GM21367 (cell line): Measurements from ENCODE around the gene ARPC5L.

Experiments
- ATAC-seq: cut with Tn5 transposase; IDR thresholded peaks from one replicate; pipeline ENCODE4 v1.9.1; 2021; ENCODE audit not compliant: unreplicated experiment

ARPC5L gene

GRCh38 chr9:124863371-124863871 lies 1.5 kb downstream of the ARPC5L start:
- no peak for ATAC-seq

- ATAC-seq, result peak; percentile 53
These were observed 6.9 kb downstream of the ARPC5L start for GRCh38 chr9:124868511-124869465.

DNA sequence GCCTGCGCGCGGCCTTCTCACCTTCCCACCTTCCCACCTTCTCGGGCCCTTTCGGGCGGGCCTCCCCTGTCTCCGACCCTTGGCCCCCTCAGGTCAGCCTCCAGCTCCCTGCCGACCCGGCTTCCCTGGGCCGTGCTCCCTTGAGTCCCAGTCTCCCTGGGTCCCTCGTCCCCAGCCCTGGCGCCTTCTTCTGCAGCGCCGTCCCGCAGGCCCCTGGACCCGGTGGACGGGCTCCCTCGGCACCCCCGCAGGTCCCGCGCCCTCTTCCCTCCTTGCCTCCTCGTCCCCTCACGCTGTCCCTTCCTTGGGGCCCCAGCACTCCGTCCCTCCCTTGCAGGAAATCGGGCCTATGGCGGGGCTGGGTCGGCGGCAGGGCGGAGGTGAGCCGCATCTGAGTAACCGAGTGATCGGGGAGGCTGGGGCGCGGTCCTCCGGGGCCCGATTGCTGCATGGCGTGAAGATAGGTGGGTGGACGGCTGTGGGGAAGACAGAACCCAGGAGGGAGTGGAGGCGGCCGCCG lies 7.6 kb downstream of the ARPC5L start:
- ATAC-seq, result peak; percentile 1

DNA sequence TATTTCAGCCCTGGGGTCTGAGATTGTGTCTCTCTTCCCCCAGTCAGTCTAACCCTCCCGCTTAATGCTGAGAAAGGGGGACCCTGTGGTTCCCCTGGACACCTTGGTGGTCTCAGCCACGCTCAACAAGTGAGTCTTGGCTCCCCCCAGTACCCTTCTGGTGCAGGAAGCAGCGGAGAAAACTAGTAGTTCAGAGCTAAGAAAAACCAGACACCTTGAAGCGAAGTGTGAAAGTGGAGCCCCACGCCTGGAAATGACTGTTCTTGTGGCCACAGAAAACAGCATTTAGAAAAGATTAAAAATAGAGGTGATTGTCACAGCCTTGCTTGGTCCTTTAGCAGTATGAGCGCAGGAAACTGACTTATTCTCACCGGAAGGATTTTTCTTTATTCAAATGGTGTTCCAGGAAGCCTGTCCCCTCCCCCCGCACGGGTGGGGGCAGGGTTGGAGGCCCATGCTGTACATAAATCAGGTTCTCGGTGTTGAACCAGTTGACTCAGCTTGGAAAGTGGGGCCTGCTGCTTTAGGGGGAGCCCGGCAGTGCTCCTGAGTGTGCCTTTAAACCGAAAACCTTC lies 8.1 kb downstream of the ARPC5L start:
- ATAC-seq, result peak; percentile 30

DNA sequence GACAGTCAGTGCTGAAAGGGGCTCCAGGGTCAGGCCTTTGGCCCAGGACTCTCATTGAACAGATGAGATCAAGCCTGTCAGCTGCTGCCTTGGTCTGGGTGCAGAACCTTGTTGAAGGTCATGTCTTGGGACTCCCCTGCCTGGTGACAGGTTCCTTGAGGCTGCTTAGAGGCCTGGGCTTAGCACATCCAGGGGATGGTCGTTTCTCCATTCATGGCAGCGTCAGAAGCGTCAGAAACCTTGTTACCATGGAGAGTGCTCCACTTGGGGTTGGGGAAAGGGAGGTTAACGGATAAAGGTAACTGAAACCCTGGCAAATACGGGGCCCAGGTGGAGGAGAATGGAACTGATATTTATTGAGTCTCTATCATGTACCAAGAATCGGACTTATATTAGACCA lies 8.8 kb downstream of the ARPC5L start:
- ATAC-seq, result no peak

DNA sequence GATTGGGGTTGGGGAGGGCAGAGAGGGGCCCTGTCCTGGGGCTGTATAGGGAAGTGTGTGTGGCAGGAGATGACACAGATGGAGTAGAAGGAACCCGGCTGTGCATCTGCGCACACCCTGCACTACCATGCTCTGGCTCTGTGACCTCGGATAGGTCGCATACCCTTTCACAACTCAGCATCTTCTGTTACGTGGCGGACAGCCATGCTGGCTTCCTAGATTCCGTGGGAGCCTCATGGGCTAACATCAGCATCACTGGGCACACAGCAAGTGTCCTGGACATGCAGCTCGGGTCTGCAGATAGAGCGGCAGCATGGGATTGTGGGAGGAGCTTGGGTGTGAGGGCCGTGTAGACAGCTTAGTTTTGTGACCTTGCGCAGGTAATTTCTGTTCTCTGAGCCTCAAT lies 9.2 kb downstream of the ARPC5L start:
- no peak for ATAC-seq

DNA sequence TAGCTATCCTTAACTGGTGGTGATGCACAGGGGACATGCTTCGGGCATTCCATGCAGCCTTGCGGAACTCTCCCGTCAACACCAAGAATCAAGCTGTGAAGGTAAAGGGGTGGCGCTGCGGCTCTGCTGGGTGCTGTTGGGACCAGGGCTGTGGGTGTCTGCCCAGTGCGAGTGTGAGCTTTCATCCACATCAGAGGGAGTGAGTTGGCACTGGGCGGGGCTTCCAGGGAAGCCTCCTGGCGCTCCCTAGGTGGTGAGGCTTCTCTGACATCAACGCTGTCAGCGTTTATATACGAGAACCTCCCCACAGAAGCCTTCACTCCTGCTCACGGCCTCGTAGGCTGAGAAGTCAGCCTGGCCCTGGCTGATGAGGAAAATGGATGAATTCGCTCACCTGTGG lies 11.7 kb downstream of the ARPC5L start:
- ATAC-seq, result no peak

GRCh38 chr9:124875501-124875900 lies 13.6 kb downstream of the ARPC5L start:
- ATAC-seq, result no peak

- no peak for ATAC-seq
These were observed 15.3 kb downstream of the ARPC5L start for GRCh38 chr9:124877021-124877782.

GRCh38 chr9:124878021-124878420 lies 16.1 kb downstream of the ARPC5L start:
- ATAC-seq, result no peak

DNA sequence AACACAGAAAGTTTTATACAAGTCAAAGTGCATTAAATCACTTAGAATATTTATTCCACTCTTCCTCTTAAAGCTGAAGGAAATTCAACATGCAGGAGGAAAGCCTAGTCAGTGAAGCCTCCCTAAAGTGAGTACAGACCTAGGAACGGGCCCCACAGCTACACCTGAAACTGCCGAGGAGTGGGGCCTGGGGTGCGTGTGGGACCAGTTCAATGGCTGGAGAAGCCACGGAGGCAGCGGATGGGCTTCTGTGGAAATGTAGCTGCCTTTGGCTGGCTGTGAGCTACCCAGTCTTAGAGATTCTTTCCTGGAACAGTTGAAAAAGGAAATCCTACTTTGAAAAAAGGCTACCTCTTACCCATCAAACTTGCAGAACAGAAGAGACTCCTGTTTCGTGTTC lies 16.6 kb downstream of the ARPC5L start:
- no peak for ATAC-seq

DNA sequence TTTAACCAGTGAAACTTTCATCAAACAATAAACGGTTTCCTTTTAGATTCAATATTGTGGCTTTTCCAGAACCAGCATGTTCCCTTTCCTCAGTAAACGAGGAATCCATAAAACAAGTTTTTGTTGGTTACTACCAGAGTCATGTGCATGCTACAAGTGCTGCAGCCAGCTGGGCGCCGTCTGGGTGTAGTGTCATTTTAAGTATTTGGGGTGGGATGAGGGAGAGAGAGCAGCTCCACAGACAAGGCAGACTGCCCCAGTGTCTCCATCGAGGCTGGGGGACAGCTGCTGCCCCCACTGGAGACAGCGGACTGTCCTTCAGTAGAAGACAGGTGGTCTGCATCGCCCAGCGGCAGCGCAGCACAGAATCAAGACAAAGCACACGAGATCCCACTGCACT lies 17.3 kb downstream of the ARPC5L start:
- no peak for ATAC-seq

DNA sequence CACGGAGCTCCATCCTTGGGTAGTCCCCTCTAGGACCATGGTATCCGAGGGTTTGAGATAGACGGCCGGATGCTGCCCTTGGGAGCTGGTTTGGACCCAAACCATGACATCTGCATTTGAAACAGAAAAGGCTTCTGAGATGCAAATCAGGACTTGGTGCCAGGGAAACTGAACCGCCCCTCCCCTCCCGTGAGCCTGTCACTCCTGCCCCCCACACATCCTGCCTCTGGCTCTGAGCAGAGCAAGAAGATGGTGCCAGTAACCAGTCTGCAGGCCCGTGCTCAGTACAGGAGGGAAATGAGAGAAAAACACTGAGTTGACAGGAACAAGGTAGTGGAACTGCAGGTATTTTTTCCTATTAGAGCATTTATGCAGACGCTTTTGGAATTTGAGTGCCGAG lies 18.6 kb downstream of the ARPC5L start:
- ATAC-seq, result no peak

DNA sequence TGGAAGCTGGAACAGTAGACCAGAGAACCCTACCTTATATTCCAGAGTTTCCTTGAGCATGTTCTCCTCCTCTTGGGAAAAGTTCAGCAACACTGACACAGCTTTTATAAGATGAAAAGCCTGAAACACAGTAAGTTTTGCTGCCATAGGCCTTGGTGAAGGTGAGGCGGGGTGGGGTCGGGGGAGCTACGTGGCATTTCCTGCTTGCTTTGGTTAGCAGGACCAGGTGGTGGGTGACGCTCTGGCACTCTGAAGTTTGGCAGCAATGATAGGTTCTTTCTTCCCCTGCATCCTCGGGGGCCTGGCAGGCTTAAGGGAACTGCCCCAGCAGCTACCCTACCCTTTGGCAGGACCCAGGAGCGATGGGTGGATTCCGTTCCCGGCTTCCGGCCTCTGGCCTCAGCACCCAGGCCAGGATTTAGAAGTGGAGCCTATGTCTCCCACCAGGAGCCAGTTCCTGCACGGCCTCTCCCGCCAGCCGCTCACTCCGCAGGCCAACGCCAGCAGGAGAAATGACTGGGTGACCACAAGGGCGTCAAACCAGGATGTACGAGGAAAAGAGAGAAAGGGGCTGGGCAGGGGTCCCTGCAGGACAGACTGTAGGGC lies 19.3 kb downstream of the ARPC5L start:
- no peak for ATAC-seq

- ATAC-seq, result no peak
These were observed 20.3 kb downstream of the ARPC5L start for GRCh38 chr9:124882231-124882630.

- no peak for ATAC-seq
These were observed 22.4 kb downstream of the ARPC5L start for GRCh38 chr9:124884376-124884775.

DNA sequence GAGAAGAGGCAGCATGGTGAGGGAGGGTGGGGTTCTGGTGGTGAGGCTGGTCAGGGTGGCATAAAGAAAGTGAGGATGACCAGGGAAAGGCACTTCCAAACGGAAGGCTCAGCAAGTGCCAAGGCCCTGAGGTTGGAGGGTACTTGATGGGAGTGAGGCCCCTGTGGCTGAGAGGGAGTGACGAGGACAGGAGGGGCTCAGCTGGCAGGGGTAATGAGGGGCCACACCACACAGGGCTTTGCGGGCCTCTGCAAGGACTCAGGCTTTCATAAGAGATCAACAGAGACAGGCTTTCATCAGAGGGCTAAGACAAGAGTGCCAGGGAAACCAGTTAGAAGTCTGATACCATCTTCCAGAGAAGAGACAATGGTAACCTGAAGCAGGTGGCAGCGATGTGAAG lies 23.6 kb downstream of the ARPC5L start:
- ATAC-seq, result no peak

- ATAC-seq, result no peak
These were observed 24.5 kb downstream of the ARPC5L start for GRCh38 chr9:124886461-124886860.

DNA sequence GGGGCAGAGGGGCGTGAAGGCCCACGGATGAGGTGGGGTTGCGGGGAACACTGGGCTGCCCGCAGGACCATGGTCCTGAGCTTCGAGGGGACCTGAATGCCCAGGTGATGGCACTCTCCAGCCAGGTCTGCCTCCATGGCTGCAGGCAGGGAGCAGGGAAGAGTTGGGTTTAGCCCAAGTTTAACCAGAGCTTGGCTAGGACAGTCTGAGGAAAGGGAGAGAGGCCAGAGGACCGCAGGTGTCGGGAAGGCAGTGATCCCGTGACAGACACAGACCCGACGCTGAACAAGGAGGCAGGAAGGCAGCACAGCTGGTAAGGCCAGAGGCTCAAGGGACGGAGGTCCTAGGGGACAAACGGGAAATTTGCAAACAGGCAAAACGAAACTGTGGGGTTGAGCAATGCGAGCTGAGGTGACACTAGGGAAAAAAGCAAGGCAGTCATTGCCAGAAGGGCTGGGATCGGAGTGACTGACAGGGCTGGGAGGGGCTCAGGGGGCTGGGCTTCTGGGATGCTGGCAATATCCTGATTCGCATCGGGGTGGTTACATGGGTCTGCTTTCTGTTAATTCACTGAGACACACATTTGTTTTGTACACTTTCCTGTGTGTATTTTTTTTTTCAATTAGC lies 25.0 kb downstream of the ARPC5L start:
- ATAC-seq, result no peak

GRCh38 chr9:124887832-124888231 lies 25.9 kb downstream of the ARPC5L start:
- ATAC-seq, result no peak
